Astrocyte (in vitro differentiated cells and primary cell): ENCODE data around the gene TBXAS1.

Source experiments
- CTCF ChIP-seq: IDR thresholded peaks from 2 replicates; pipeline ENCODE4 v1.5.1; 2011; ENCODE audit warnings: low read depth, mild to moderate bottlenecking, inconsistent platforms, low read length, moderate library complexity; ENCODE audit not compliant: insufficient read depth
- EZH2 ChIP-seq: IDR thresholded peaks from 2 replicates; pipeline ENCODE4 v1.6.1; 2012; ENCODE audit warnings: mild to moderate bottlenecking, low read length, inconsistent platforms; ENCODE audit not compliant: insufficient read depth

GRCh38 chr7:139900326-139900725 lies 71.3 kb downstream of the TBXAS1 start:
- TF ChIP-seq CTCF (no peak), EZH2 (no peak)
